LNCAP (cell line): Measurements from ENCODE around the gene SORBS1.

Experiments
- CTCF ChIP-seq: fragments of 450-650 bp; IDR thresholded peaks from 2 replicates; pipeline ENCODE4 v1.5.1; 2017; ENCODE audit warnings: mild to moderate bottlenecking

Gene SORBS1

GRCh38 chr10:95573964-95574604 is 12.9 kb upstream of the SORBS1 start:
- TF ChIP-seq CTCF = no peak

- TF ChIP-seq CTCF = no peak
Measured at GRCh38 chr10:95573527-95573926, 12.4 kb upstream of the SORBS1 start.

GRCh38 chr10:95572131-95572820 is 11.1 kb upstream of the SORBS1 start:
- TF ChIP-seq CTCF = no peak

GRCh38 chr10:95571390-95571789 is 10.2 kb upstream of the SORBS1 start:
- no peak for TF ChIP-seq CTCF

- no peak for TF ChIP-seq CTCF
Measured at GRCh38 chr10:95569368-95569767, 8.2 kb upstream of the SORBS1 start.

- no peak for TF ChIP-seq CTCF
Measured at GRCh38 chr10:95567903-95568630, 6.9 kb upstream of the SORBS1 start.

- TF ChIP-seq CTCF = no peak
Measured at GRCh38 chr10:95566136-95566535, 5.0 kb upstream of the SORBS1 start.
